H1 (cell line): ENCODE results near the gene SLC7A10. TPM values are rescaled to one million over a fixed set of nuclear protein-coding genes. Genes with fewer than 3 reads are reported as not detected.

ENCODE experiments used
- CHD1 ChIP-seq: IDR thresholded peaks from 2 replicates; pipeline ENCODE4 v1.6.1; 2012; ENCODE audit warnings: low read depth, low read length, improper control_type of control experiment
- CHD7 ChIP-seq: fragments of 300-600 bp; sonication (generic); IDR thresholded peaks from 2 replicates; pipeline ENCODE4 v1.7.1; 2012; ENCODE audit warnings: low read length, moderate library complexity, mild to moderate bottlenecking, inconsistent platforms; ENCODE audit not compliant: insufficient replicate concordance
- E2F6 ChIP-seq: IDR thresholded peaks from 2 replicates; pipeline ENCODE4 v1.6.1; 2012; ENCODE audit warnings: inconsistent platforms
- KDM1A ChIP-seq: fragments of 200-600, 300-600 bp; sonication (generic); IDR thresholded peaks from 2 replicates; pipeline ENCODE4 v1.7.1; 2016; ENCODE audit warnings: mild to moderate bottlenecking, low read length, borderline replicate concordance
- KDM4A ChIP-seq: IDR thresholded peaks from one replicate; pipeline ENCODE4 v1.7.1; 2012; ENCODE audit warnings: low read depth, mild to moderate bottlenecking, moderate library complexity, low read length, inconsistent platforms; ENCODE audit not compliant: severe bottlenecking
- MAX ChIP-seq: IDR thresholded peaks from 2 replicates; pipeline ENCODE4 v1.6.1; 2012; ENCODE audit warnings: inconsistent platforms
- POU5F1 ChIP-seq: IDR thresholded peaks from 2 replicates; pipeline ENCODE4 v1.6.1; 2011; ENCODE audit warnings: low read depth, mild to moderate bottlenecking, low read length, moderate library complexity
- RNF2 ChIP-seq: fragments of 200-900, 300-1000 bp; sonication (generic); IDR thresholded peaks from 2 replicates; pipeline ENCODE4 v1.7.1; 2016; ENCODE audit warnings: borderline replicate concordance, low read depth, mild to moderate bottlenecking, antibody characterized with exemption, low read length; ENCODE audit not compliant: poor library complexity, severe bottlenecking; ENCODE audit errors: missing control alignments
- RXRA ChIP-seq: IDR thresholded peaks from 2 replicates; pipeline ENCODE4 v1.6.1; 2011; ENCODE audit warnings: low read depth, mild to moderate bottlenecking, low read length, moderate library complexity; ENCODE audit not compliant: insufficient read depth
- SIRT6 ChIP-seq: IDR thresholded peaks from one replicate; pipeline ENCODE4 v1.7.1; 2012; ENCODE audit warnings: low read length, inconsistent platforms
- TEAD4 ChIP-seq: IDR thresholded peaks from 2 replicates; pipeline ENCODE4 v1.6.1; 2012; ENCODE audit warnings: low read depth, low read length, inconsistent platforms, mixed read lengths
- polyA plus RNA-seq, 7 experiments: library from polyadenylated mRNA; depleted of rRNA in 3 of 7; stranded (reverse) in 5 of 7; unstranded in 2 of 7; fragments of >200 nt in 5 of 7; fragments of 200-250 nt in 2 of 7; gene quantifications; 1 replicate in 5 of 7; 2 replicates in 1 of 7; 4 replicates in 1 of 7; pipeline versions ENCODE4 v1.2.1 to v1.2.3, GENCODE V29; 2011 to 2013; ENCODE audit warnings: missing spikeins in 2 of 7, mixed read lengths in 2 of 7
- total RNA-seq: library from RNA; stranded (reverse); fragmentation: NEBNext Ultra II Directional; extraction: Animal tissue kit (Norgen Biotek cat#: 25700); gene quantifications from 2 replicates; pipeline ENCODE4 v1.2.1, GENCODE V29; 2021

The SLC7A10 gene
- total and polyA plus RNA-seq, 2 of the 8 experiments (the other 6 are each of a cell fraction or from before 2014, with no cell fraction given) = 3.7 to 7.1 TPM

GRCh38 chr19:33257828-33258227 is 32.2 kb upstream of the SLC7A10 start (continued):
- TF ChIP-seq CHD7 (no peak), MAX (no peak), SIRT6 (no peak), TEAD4 (no peak), E2F6 (no peak), POU5F1 (no peak), RNF2 (no peak), KDM1A (no peak), RXRA (no peak), KDM4A (no peak), CHD1 (no peak)
